ENCODE results near the gene PEMT. TPM values are rescaled to one million over a fixed set of nuclear protein-coding genes. Genes with fewer than 3 reads are reported as not detected.

PEMT gene
- total and polyA plus RNA-seq, 2 donors (not counting 1 experiment from before 2014, with no cell fraction given), result 18.0 to 18.6 TPM

- Histone ChIP-seq H2AFZ (ENCODE audit: low read length) (no peak overlapping the region), H4K20me1 (ENCODE audit: control insufficient read depth, extremely low read depth, insufficient read depth, low read length) (no peaks in the 10 kb centered on the region), H3K36me3 (ENCODE audit: control insufficient read depth, insufficient read depth, low read length) (no peaks in the 10 kb centered on the region), H3K27ac (ENCODE audit: insufficient read depth, low read length) (no peak overlapping the region), H3K27me3 (ENCODE audit: control insufficient read depth, insufficient read depth, low read length) (no peaks in the 10 kb centered on the region), H3K9me3 (ENCODE audit: control insufficient read depth, insufficient read depth, low read depth, low read length) (no peaks in the 10 kb centered on the region), H3K9ac (ENCODE audit: insufficient read depth, low read length) (no peak overlapping the region), H3K4me2 (ENCODE audit: extremely low read depth, insufficient read depth, low read length) (no peak overlapping the region), H3K4me3 (replicated peaks in 1 of 4; ENCODE audit: control extremely low read depth in 1 of 4, insufficient read depth in 1 of 4, low read depth in 3 of 4, low read length in 4 of 4) (no peak overlapping the region), H3K79me2 (ENCODE audit: control insufficient read depth, insufficient read depth, low read length) (no peaks in the 10 kb centered on the region), H3K4me1 (ENCODE audit: control insufficient read depth, extremely low read depth, insufficient read depth, low read length) (no peaks in the 10 kb centered on the region)
- no peak for TF ChIP-seq EZH2 (IDR thresholded peaks at IDR 0.05; ENCODE audit: low read length, missing control alignments)
- TF ChIP-seq, protein P1, sequence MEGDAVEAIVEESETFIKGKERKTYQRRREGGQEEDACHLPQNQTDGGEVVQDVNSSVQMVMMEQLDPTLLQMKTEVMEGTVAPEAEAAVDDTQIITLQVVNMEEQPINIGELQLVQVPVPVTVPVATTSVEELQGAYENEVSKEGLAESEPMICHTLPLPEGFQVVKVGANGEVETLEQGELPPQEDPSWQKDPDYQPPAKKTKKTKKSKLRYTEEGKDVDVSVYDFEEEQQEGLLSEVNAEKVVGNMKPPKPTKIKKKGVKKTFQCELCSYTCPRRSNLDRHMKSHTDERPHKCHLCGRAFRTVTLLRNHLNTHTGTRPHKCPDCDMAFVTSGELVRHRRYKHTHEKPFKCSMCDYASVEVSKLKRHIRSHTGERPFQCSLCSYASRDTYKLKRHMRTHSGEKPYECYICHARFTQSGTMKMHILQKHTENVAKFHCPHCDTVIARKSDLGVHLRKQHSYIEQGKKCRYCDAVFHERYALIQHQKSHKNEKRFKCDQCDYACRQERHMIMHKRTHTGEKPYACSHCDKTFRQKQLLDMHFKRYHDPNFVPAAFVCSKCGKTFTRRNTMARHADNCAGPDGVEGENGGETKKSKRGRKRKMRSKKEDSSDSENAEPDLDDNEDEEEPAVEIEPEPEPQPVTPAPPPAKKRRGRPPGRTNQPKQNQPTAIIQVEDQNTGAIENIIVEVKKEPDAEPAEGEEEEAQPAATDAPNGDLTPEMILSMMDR (conservative IDR thresholded peaks at IDR 0.05 in 1 of 2, IDR thresholded peaks at IDR 0.05 in 1 of 2; ENCODE audit: low read depth in 1 of 2, low read length in 2 of 2), result no peak
- DNase-seq (ENCODE audit: low read depth in 2 of 2), result no peak
Observed at GRCh38 chr17:17545984-17546383, 45.5 kb downstream of the PEMT start.

DNA sequence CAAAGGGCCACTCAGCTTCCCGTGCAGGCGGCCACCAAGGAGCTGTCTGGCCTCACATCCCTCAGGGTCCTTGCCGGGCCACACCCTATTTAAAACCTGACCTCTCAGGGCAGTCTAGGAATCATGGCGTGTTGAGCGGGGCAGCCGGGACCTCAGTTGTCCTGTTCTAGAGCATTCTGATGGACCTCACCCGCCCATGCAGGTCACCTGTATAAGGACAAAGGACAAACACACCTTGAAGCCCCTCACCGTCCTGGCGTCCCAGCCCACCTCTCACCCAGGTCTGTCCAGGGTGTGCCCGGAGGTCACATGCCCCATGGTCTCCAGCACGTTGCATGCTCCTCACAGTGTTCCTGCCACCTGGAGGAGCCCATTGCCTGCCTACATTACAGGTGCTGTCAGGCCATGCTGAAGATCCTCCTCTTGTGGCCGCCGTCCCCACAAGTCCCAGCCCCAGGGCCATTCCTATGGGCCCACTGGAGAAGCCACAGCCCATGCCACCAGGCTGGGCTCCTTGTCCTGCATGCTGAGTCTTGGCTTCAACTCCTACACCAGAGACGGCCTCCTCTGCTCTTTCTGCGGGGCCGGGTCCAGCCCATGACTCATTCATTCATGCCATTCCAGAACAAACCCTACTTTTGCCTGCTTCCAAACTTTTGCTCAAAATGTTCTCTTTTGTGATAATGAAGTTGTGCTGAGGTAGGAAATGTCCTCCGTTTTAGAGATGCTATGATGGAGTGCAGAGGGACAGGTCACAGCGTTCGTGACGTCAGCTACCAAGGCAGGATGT lies 46.3 kb downstream of the PEMT start:
- H4K20me1 ChIP-seq (ENCODE audit: control insufficient read depth, extremely low read depth, insufficient read depth, low read length), result no peaks in the 10 kb centered on the region
- H2AFZ ChIP-seq (ENCODE audit: low read length), result no peak overlapping the region
- DNase-seq (ENCODE audit: low read depth in 2 of 2), result peak; percentile 43 to 73
- H3K4me3 ChIP-seq (replicated peaks in 1 of 4; ENCODE audit: control extremely low read depth in 1 of 4, insufficient read depth in 1 of 4, low read depth in 3 of 4, low read length in 4 of 4), result no peak overlapping the region
- no peaks in the 10 kb centered on the region for H3K4me1 ChIP-seq (ENCODE audit: control insufficient read depth, extremely low read depth, insufficient read depth, low read length)
- H3K4me2 ChIP-seq (ENCODE audit: extremely low read depth, insufficient read depth, low read length), result peak overlapping the region; percentile 2
- no peaks in the 10 kb centered on the region for H3K9me3 ChIP-seq (ENCODE audit: control insufficient read depth, insufficient read depth, low read depth, low read length)
- no peaks in the 10 kb centered on the region for H3K27me3 ChIP-seq (ENCODE audit: control insufficient read depth, insufficient read depth, low read length)
- no peaks in the 10 kb centered on the region for H3K36me3 ChIP-seq (ENCODE audit: control insufficient read depth, insufficient read depth, low read length)
- TF ChIP-seq, protein P1 (conservative IDR thresholded peaks at IDR 0.05 in 1 of 2, IDR thresholded peaks at IDR 0.05 in 1 of 2; ENCODE audit: low read depth in 1 of 2, low read length in 2 of 2), result no peak
- no peak for TF ChIP-seq EZH2 (IDR thresholded peaks at IDR 0.05; ENCODE audit: low read length, missing control alignments)
- H3K9ac ChIP-seq (ENCODE audit: insufficient read depth, low read length), result no peak overlapping the region
- H3K27ac ChIP-seq (ENCODE audit: insufficient read depth, low read length), result no peak overlapping the region
- no peaks in the 10 kb centered on the region for H3K79me2 ChIP-seq (ENCODE audit: control insufficient read depth, insufficient read depth, low read length)

- no peaks in the 10 kb centered on the region for H3K4me1 ChIP-seq (ENCODE audit: control insufficient read depth, extremely low read depth, insufficient read depth, low read length)
- no peak overlapping the region for H3K9ac ChIP-seq (ENCODE audit: insufficient read depth, low read length)
- TF ChIP-seq EZH2 (IDR thresholded peaks at IDR 0.05; ENCODE audit: low read length, missing control alignments), result no peak
- TF ChIP-seq, protein P1 (conservative IDR thresholded peaks at IDR 0.05 in 1 of 2, IDR thresholded peaks at IDR 0.05 in 1 of 2; ENCODE audit: low read depth in 1 of 2, low read length in 2 of 2), result no peak
- H3K27ac ChIP-seq (ENCODE audit: insufficient read depth, low read length), result no peak overlapping the region
- no peak overlapping the region for H3K4me3 ChIP-seq (replicated peaks in 1 of 4; ENCODE audit: control extremely low read depth in 1 of 4, insufficient read depth in 1 of 4, low read depth in 3 of 4, low read length in 4 of 4)
- H3K27me3 ChIP-seq (ENCODE audit: control insufficient read depth, insufficient read depth, low read length), result no peaks in the 10 kb centered on the region
- H3K36me3 ChIP-seq (ENCODE audit: control insufficient read depth, insufficient read depth, low read length), result no peaks in the 10 kb centered on the region
- no peaks in the 10 kb centered on the region for H4K20me1 ChIP-seq (ENCODE audit: control insufficient read depth, extremely low read depth, insufficient read depth, low read length)
- H3K9me3 ChIP-seq (ENCODE audit: control insufficient read depth, insufficient read depth, low read depth, low read length), result no peaks in the 10 kb centered on the region
- no peak overlapping the region for H3K4me2 ChIP-seq (ENCODE audit: extremely low read depth, insufficient read depth, low read length)
- no peak for DNase-seq (ENCODE audit: low read depth in 2 of 2)
- H3K79me2 ChIP-seq (ENCODE audit: control insufficient read depth, insufficient read depth, low read length), result no peaks in the 10 kb centered on the region
- H2AFZ ChIP-seq (ENCODE audit: low read length), result no peak overlapping the region
Observed at GRCh38 chr17:17542906-17543635, 48.4 kb downstream of the PEMT start.

Data from fibroblast of lung (primary cell).